ENCODE measurements around the gene YBEY. TPM values are rescaled to one million over a fixed set of nuclear protein-coding genes. Genes with fewer than 3 reads are reported as not detected.

Gene YBEY
- total and polyA plus RNA-seq, 2 of the 13 experiments (the other 11 are each of a cell fraction or from before 2014, with no cell fraction given) = 6.5 to 8.9 TPM

DNA sequence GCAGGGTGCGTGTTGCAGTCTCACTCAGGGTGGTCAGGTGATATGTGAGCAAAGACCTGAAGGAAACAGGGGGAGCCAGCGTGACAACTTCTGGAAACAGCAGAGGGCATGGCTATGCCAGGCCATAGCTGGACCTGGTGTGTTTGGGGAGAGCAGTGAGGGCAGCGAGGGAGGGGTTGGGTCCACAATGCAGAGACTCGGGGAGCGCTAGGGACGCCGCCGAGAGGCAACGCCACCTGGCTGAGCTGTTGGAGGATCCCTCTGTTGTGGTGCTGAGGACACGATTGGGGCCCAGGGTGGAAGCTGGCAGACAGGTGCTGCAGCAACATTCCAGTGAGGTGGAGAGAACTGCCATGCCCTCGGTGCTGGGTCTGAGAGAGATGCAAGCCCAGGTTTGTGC is 31.0 kb upstream of the YBEY start:
- Histone ChIP-seq H3K79me2 (ENCODE audit: insufficient read depth, low read length) (no peaks in the 10 kb centered on the region), H3K4me3 (replicated peaks in 1 of 3; ENCODE audit: insufficient read depth in 1 of 3, low read depth in 2 of 3, low read length in 3 of 3) (no peak overlapping the region), H3K27ac (ENCODE audit: extremely low read length, insufficient read depth, low read length) (no peak overlapping the region), H2AFZ (ENCODE audit: low read length) (no peak overlapping the region), H3K36me3 (replicated peaks in 1 of 2; ENCODE audit: control insufficient read depth in 1 of 2, insufficient read depth in 2 of 2, low read length in 2 of 2) (peaks cover 30 to 82% of the 10 kb centered on the region in 2 experiments), H3K9me3 (ENCODE audit: low read length) (no peaks in the 10 kb centered on the region), H4K20me1 (ENCODE audit: insufficient read depth, low read length) (no peaks in the 10 kb centered on the region), H3K4me2 (ENCODE audit: low read depth, low read length) (no peak overlapping the region), H3K9ac (ENCODE audit: insufficient read depth, low read depth, low read length) (no peak overlapping the region), H3K27me3 (ENCODE audit: control insufficient read depth in 1 of 2, insufficient read depth in 2 of 2, low read length in 2 of 2) (no peaks in the 10 kb centered on the region), H3K4me1 (ENCODE audit: insufficient read depth, low read length) (peaks cover 15% of the 10 kb centered on the region)
- ChIA-PET CTCF (ENCODE audit: low intra/inter-chr PET ratio, low total read pairs) (no interaction called here), POLR2A (no interaction called here)
- FAIRE-seq (no peak), ATAC-seq (no peak; the same call in 2 of the 3 replicates), DNase-seq (ENCODE audit: low spot score) (no peak)
- WGBS (ENCODE audit: low lambda C conversion rate) = 96% methylated on average over 11 of the region's 11 CpGs
- in situ Hi-C loops (cut with HindIII; ENCODE audit: extremely low pct_ligation_motif_present, low pct_unique_long_range_greater_than_20kb) = no loop called here
- intact Hi-C loops (cut with micrococcal nuclease; ENCODE audit: unreplicated experiment) = no loop called here
- no TSS peak for BruUV-seq (replicated peaks)
- no peak for TF ChIP-seq CBX2 (IDR thresholded peaks at IDR 0.05; ENCODE audit: low read depth, low read length)
- no peak for TF ChIP-seq CBX2 (CRISPR knock-in tag; IDR thresholded peaks at IDR 0.05; ENCODE audit: low read depth)
- TF ChIP-seq BRCA1 (CRISPR knock-in tag; IDR thresholded peaks at IDR 0.05) = no peak
- TF ChIP-seq ZNF232 (CRISPR knock-in tag; IDR thresholded peaks at IDR 0.05; ENCODE audit: borderline replicate concordance) = no peak
- TF ChIP-seq, protein P1, sequence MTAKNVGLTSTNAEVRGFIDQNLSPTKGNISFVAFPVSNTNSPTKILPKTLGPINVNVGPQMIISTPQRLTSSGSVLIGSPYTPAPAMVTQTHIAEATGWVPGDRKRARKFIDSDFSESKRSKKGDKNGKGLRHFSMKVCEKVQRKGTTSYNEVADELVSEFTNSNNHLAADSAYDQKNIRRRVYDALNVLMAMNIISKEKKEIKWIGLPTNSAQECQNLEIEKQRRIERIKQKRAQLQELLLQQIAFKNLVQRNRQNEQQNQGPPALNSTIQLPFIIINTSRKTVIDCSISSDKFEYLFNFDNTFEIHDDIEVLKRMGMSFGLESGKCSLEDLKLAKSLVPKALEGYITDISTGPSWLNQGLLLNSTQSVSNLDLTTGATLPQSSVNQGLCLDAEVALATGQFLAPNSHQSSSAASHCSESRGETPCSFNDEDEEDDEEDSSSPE (CRISPR knock-in tag; IDR thresholded peaks at IDR 0.05) = no peak
- no peak for TF ChIP-seq HOXA7 (CRISPR knock-in tag; IDR thresholded peaks at IDR 0.05)
- TF ChIP-seq, protein P2, sequence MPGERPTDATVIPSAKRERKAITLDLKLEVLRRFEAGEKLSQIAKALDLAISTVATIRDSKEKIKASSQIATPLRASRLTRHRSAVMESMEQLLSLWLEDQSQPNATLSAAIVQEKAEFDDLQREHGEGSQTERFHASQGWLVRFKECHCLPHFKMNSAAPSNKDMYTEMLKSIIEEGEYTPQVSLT (CRISPR knock-in tag; IDR thresholded peaks at IDR 0.05; ENCODE audit: borderline replicate concordance, low read depth) = no peak
- TF ChIP-seq SIX4 (CRISPR knock-in tag; IDR thresholded peaks at IDR 0.05) = no peak
- TF ChIP-seq, protein P3, sequence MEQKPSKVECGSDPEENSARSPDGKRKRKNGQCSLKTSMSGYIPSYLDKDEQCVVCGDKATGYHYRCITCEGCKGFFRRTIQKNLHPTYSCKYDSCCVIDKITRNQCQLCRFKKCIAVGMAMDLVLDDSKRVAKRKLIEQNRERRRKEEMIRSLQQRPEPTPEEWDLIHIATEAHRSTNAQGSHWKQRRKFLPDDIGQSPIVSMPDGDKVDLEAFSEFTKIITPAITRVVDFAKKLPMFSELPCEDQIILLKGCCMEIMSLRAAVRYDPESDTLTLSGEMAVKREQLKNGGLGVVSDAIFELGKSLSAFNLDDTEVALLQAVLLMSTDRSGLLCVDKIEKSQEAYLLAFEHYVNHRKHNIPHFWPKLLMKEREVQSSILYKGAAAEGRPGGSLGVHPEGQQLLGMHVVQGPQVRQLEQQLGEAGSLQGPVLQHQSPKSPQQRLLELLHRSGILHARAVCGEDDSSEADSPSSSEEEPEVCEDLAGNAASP (CRISPR knock-in tag; IDR thresholded peaks at IDR 0.05; ENCODE audit: borderline replicate concordance) = no peak
- no peak for TF ChIP-seq HMG20A (CRISPR knock-in tag; IDR thresholded peaks at IDR 0.05; ENCODE audit: borderline replicate concordance)
- no peak for TF ChIP-seq ZSCAN9 (CRISPR knock-in tag; IDR thresholded peaks at IDR 0.05; ENCODE audit: borderline replicate concordance)
- no peak for TF ChIP-seq TBX3 (IDR thresholded peaks at IDR 0.05; ENCODE audit: borderline replicate concordance)
- TF ChIP-seq, protein P4, sequence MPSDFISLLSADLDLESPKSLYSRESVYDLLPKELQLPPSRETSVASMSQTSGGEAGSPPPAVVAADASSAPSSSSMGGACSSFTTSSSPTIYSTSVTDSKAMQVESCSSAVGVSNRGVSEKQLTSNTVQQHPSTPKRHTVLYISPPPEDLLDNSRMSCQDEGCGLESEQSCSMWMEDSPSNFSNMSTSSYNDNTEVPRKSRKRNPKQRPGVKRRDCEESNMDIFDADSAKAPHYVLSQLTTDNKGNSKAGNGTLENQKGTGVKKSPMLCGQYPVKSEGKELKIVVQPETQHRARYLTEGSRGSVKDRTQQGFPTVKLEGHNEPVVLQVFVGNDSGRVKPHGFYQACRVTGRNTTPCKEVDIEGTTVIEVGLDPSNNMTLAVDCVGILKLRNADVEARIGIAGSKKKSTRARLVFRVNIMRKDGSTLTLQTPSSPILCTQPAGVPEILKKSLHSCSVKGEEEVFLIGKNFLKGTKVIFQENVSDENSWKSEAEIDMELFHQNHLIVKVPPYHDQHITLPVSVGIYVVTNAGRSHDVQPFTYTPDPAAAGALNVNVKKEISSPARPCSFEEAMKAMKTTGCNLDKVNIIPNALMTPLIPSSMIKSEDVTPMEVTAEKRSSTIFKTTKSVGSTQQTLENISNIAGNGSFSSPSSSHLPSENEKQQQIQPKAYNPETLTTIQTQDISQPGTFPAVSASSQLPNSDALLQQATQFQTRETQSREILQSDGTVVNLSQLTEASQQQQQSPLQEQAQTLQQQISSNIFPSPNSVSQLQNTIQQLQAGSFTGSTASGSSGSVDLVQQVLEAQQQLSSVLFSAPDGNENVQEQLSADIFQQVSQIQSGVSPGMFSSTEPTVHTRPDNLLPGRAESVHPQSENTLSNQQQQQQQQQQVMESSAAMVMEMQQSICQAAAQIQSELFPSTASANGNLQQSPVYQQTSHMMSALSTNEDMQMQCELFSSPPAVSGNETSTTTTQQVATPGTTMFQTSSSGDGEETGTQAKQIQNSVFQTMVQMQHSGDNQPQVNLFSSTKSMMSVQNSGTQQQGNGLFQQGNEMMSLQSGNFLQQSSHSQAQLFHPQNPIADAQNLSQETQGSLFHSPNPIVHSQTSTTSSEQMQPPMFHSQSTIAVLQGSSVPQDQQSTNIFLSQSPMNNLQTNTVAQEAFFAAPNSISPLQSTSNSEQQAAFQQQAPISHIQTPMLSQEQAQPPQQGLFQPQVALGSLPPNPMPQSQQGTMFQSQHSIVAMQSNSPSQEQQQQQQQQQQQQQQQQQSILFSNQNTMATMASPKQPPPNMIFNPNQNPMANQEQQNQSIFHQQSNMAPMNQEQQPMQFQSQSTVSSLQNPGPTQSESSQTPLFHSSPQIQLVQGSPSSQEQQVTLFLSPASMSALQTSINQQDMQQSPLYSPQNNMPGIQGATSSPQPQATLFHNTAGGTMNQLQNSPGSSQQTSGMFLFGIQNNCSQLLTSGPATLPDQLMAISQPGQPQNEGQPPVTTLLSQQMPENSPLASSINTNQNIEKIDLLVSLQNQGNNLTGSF (CRISPR knock-in tag; IDR thresholded peaks at IDR 0.05) = no peak
